Loucy (cell line): ENCODE measurements around the gene GPC3.

Source experiments
- H2AFZ ChIP-seq: fragments of 200-600 bp; sonication (generic); 2 replicates; pipeline ENCODE4 v1.6.0; 2016; ENCODE audit warnings: antibody characterized with exemption, mild to moderate bottlenecking, low read length, moderate library complexity
- H3F3A ChIP-seq: fragments of 200-600 bp; 2 replicates; pipeline ENCODE4 v1.6.0; 2016; ENCODE audit warnings: antibody characterized with exemption, low read depth, mild to moderate bottlenecking
- H3K27me3 ChIP-seq: fragments of 200-600 bp; sonication (generic); 2 replicates; pipeline ENCODE4 v1.6.1; 2014; ENCODE audit warnings: low read length, mild to moderate bottlenecking; ENCODE audit not compliant: insufficient read depth, poor library complexity, severe bottlenecking
- H3K36me3 ChIP-seq: fragments of 200-600 bp; sonication (generic); 2 replicates; pipeline ENCODE4 v1.6.1; 2016; ENCODE audit warnings: low read length; ENCODE audit not compliant: insufficient read depth
- H3K4me1 ChIP-seq: fragments of 200-600 bp; sonication (generic); 2 replicates; pipeline ENCODE4 v1.5.1; 2014; ENCODE audit warnings: low read length, mild to moderate bottlenecking; ENCODE audit not compliant: insufficient read depth, poor library complexity, severe bottlenecking
- H3K4me2 ChIP-seq: fragments of 200-600 bp; sonication (generic); 2 replicates; pipeline ENCODE4 v1.6.0; 2014; ENCODE audit warnings: antibody characterized with exemption, low read length, low read depth, mild to moderate bottlenecking; ENCODE audit not compliant: poor library complexity, severe bottlenecking
- H3K4me3 ChIP-seq: fragments of 200-600 bp; sonication (generic); 2 replicates; pipeline ENCODE4 v1.5.1; 2014; ENCODE audit warnings: low read length, mild to moderate bottlenecking, mixed read lengths; ENCODE audit not compliant: poor library complexity, severe bottlenecking
- H3K79me2 ChIP-seq: fragments of 200-600 bp; sonication (generic); 2 replicates; pipeline ENCODE4 v1.6.1; 2014; ENCODE audit warnings: low read length; ENCODE audit not compliant: insufficient read depth
- H3K9ac ChIP-seq: fragments of 200-600 bp; sonication (generic); 2 replicates; pipeline ENCODE4 v1.6.0; 2014; ENCODE audit warnings: mild to moderate bottlenecking, low read depth, low read length, moderate library complexity; ENCODE audit not compliant: poor library complexity, severe bottlenecking
- H3K9me2 ChIP-seq: fragments of 200-600 bp; sonication (generic); replicated peaks from 2 replicates; pipeline ENCODE4 v1.6.1; 2016; ENCODE audit warnings: low read depth, low read length, mixed read lengths
- H3K9me3 ChIP-seq: fragments of 200-600 bp; sonication (generic); 2 replicates; pipeline ENCODE4 v1.6.1; 2014; ENCODE audit warnings: mild to moderate bottlenecking, antibody characterized with exemption, low read length, low read depth; ENCODE audit not compliant: insufficient read depth
- H4K20me1 ChIP-seq: fragments of 200-600 bp; sonication (generic); 2 replicates; pipeline ENCODE4 v1.6.0; 2014; ENCODE audit warnings: antibody characterized with exemption, low read length, mild to moderate bottlenecking; ENCODE audit not compliant: insufficient read depth, poor library complexity, severe bottlenecking
- EZH2phosphoT487 ChIP-seq: fragments of 200-600 bp; IDR thresholded peaks from 2 replicates; pipeline ENCODE4 v1.6.1; 2018; ENCODE audit warnings: antibody characterized with exemption, mild to moderate bottlenecking, moderate library complexity, borderline replicate concordance
- TF ChIP-seq, protein P1 (sequence below): fragments of 200-600 bp; sonication (generic); conservative IDR thresholded peaks from 2 replicates; pipeline ENCODE4 v1.5.1; 2014; ENCODE audit warnings: mild to moderate bottlenecking, antibody characterized with exemption, low read length

GPC3 gene

GRCh38 chrX:133706890-133707289, 278.5 kb downstream of the GPC3 start:
- TF ChIP-seq, protein P1, sequence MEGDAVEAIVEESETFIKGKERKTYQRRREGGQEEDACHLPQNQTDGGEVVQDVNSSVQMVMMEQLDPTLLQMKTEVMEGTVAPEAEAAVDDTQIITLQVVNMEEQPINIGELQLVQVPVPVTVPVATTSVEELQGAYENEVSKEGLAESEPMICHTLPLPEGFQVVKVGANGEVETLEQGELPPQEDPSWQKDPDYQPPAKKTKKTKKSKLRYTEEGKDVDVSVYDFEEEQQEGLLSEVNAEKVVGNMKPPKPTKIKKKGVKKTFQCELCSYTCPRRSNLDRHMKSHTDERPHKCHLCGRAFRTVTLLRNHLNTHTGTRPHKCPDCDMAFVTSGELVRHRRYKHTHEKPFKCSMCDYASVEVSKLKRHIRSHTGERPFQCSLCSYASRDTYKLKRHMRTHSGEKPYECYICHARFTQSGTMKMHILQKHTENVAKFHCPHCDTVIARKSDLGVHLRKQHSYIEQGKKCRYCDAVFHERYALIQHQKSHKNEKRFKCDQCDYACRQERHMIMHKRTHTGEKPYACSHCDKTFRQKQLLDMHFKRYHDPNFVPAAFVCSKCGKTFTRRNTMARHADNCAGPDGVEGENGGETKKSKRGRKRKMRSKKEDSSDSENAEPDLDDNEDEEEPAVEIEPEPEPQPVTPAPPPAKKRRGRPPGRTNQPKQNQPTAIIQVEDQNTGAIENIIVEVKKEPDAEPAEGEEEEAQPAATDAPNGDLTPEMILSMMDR: no peak
- TF ChIP-seq EZH2phosphoT487: no peak
- Histone ChIP-seq H3K4me3 (no peak overlapping the region), H3K9ac (no peak overlapping the region), H3K9me2 (no peaks in the 10 kb centered on the region), H3K4me1 (no peaks in the 10 kb centered on the region), H3K36me3 (no peaks in the 10 kb centered on the region), H3K4me2 (no peak overlapping the region), H3K9me3 (no peaks in the 10 kb centered on the region), H3F3A (no peaks in the 10 kb centered on the region), H3K27me3 (no peaks in the 10 kb centered on the region), H4K20me1 (no peaks in the 10 kb centered on the region), H2AFZ (no peak overlapping the region), H3K79me2 (no peaks in the 10 kb centered on the region)

- Histone ChIP-seq H4K20me1 (no peaks in the 10 kb centered on the region), H3K79me2 (no peaks in the 10 kb centered on the region)
- no peak for TF ChIP-seq EZH2phosphoT487
- TF ChIP-seq, protein P1: no peak
Measured at GRCh38 chrX:133702230-133702629, 283.2 kb downstream of the GPC3 start.

DNA sequence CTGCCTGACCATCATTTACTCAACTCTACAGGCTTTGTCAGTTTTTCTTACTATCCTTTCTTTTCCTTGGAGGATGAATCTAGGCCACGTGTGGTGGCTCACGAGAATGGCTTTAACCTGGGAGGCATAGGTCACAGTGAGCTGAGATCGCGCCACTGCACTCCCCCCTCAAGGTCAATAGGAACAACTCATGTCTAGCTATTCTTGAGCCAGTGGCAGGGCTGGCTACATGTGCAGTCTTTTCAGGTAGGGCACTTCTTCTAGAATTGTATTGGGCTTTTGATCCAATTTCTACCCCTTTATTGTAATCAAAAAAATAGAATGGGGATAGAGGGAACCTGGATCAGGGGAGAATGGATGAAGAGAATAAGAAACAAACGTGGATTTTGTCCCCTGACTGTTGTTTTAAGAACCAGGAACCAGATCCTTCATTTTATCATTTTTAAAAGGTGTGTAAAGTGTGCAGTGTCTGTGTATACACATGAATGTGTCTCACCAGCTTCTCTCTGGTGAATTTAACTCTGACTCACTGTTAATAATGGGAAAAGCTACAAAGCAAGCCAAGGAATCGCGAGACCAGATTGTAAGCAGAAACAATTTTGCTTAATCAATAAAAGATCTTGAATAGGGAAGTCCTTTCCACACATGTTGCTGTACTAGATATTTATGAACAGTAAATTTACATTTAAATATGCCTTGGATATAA, 286.2 kb downstream of the GPC3 start:
- Histone ChIP-seq H3K9me3 (no peaks in the 10 kb centered on the region), H2AFZ (no peak overlapping the region), H3K79me2 (no peaks in the 10 kb centered on the region), H3K4me2 (no peak overlapping the region), H3K4me1 (no peaks in the 10 kb centered on the region), H3K9me2 (no peaks in the 10 kb centered on the region), H3K4me3 (no peak overlapping the region), H3K9ac (no peak overlapping the region), H3K36me3 (no peaks in the 10 kb centered on the region), H3F3A (no peaks in the 10 kb centered on the region), H4K20me1 (no peaks in the 10 kb centered on the region), H3K27me3 (no peaks in the 10 kb centered on the region)
- TF ChIP-seq EZH2phosphoT487: no peak

More at GRCh38 chrX:133702230-133702629, 283.2 kb downstream of the GPC3 start:
- no peaks in the 10 kb centered on the region for H3K9me3 ChIP-seq
- H3K4me1 ChIP-seq: no peaks in the 10 kb centered on the region
- H3K4me2 ChIP-seq: no peak overlapping the region
- H2AFZ ChIP-seq: no peak overlapping the region
- no peaks in the 10 kb centered on the region for H3K27me3 ChIP-seq
- no peak overlapping the region for H3K9ac ChIP-seq
- H3K36me3 ChIP-seq: no peaks in the 10 kb centered on the region
- no peak overlapping the region for H3K4me3 ChIP-seq
- no peaks in the 10 kb centered on the region for H3K9me2 ChIP-seq
- no peaks in the 10 kb centered on the region for H3F3A ChIP-seq

DNA sequence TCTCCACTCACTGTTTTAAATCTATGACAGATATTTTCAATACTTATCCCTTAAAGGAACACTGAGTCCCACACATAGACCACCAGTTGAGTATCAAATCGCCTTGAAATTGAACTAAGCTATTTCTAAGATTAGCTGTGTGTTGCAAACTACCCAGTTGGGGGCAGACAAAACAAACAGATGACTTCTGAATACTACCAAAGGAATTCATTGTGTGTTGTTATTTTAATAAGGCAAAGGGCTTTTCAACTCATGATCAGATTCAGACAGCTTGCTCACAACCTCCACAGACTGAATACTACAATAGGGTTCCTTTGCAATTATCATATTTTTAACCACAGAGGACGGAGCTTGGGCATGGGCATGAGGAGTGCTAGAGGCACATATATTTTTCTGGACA, 287.1 kb downstream of the GPC3 start:
- Histone ChIP-seq H3K27me3 (no peaks in the 10 kb centered on the region), H3K36me3 (no peaks in the 10 kb centered on the region), H3K4me1 (no peaks in the 10 kb centered on the region), H3K79me2 (no peaks in the 10 kb centered on the region), H3K4me3 (no peak overlapping the region), H4K20me1 (no peaks in the 10 kb centered on the region), H3K4me2 (no peak overlapping the region), H2AFZ (no peak overlapping the region), H3K9ac (no peak overlapping the region), H3K9me3 (no peaks in the 10 kb centered on the region), H3F3A (no peaks in the 10 kb centered on the region), H3K9me2 (no peaks in the 10 kb centered on the region)
- TF ChIP-seq EZH2phosphoT487: no peak
- TF ChIP-seq, protein P1: peak; percentile 57
